Measurements from ENCODE around the gene MIER3. TPM values are rescaled to one million over a fixed set of nuclear protein-coding genes. Genes with fewer than 3 reads are reported as not detected.

Gene MIER3
- total and polyA plus RNA-seq, 9 of the 15 experiments (the other 6 are each of a cell fraction or from before 2014, with no cell fraction given) = 4.1 to 29.3 (median 13.0) TPM

DNA sequence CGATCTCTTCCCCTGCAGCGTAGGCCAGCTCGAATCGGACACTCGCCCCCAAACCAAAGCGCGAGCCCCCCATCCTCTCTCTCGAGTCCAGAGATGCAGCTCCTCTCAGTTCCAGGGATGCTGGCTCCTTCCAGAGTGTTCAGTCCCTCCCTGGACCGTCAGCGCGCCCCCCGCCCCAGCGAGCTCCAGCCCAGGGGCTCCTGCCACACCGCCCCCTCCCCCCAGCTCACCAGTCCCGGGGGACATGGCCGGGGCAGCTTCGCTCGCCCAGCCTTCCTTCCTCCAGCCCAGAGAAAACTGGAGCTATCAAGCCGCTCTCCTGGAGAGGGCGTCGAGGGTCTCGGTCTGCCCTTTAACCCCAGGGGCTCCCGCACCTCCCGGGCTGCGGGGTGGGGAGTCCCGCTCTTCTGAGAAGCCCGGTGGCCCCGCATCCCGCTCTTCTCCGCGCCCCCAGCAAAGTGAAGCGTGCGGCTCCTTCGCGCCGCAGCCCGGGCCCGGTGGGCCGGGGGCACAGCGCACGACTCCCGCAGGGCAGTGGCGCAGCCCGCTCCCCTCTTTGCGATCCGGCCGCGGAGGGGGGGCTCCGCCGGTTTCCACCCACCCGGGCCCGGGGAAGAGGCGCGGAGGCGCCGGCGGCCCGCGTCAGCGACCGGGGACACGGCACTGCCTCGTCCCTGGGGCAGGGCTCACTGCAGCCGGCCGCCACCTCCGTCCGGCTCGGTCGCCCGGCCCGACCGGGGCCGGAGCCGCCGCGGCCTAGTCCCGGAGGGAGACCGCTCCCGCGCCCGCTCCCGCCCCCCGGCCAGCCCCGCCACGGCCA is 587 bp downstream of the MIER3 start:
- ChIA-PET CTCF (ENCODE audit: low intra/inter-chr PET ratio) (no interaction called here), POLR2A (interaction anchor here (0.5 to 4.1 kb wide), 6 partner anchors 9 to 208 kb away, joined by 3 to 16 read pairs (median 6); no protein-coding TSS in a partner anchor)
- H3K9me3 ChIP-seq (replicated peaks; ENCODE audit: control insufficient read depth, insufficient read depth, low read depth, low read length) = no peaks in the 10 kb centered on the region
- H3K4me3 ChIP-seq = peak overlapping the region; percentile 64
- DNase-seq (ENCODE audit: extremely low read depth in 1 of 4, low spot score in 3 of 4) (peak in 3 of 4 experiments; percentile 14 to 46 (median 29)), FAIRE-seq (no peak), ATAC-seq (peak; percentile 65)
- BruUV-seq (replicated peaks) = no TSS peak
- H3K36me3 ChIP-seq (ENCODE audit: control insufficient read depth, insufficient read depth, low read length) = peaks cover 24% of the 10 kb centered on the region
- H3K27ac ChIP-seq (ENCODE audit: extremely low read depth, low read depth, low read length) = peak overlapping the region; percentile 67; the same call in 2 of the 3 replicates
- H4K20me1 ChIP-seq (replicated peaks; ENCODE audit: control insufficient read depth, insufficient read depth, low read length) = no peaks in the 10 kb centered on the region; the same call in 1 of the 2 replicates
- intact Hi-C loops (cut with micrococcal nuclease) (loop anchor here (5.0 kb wide), 1 partner anchor 44 kb away; the partner anchor contains the start of gene SETD9), in situ Hi-C loops (cut with MboI) (no loop called here)
- peak overlapping the region; percentile 79 for H3K4me2 ChIP-seq (ENCODE audit: insufficient read depth, low read length)
- H3K4me1 ChIP-seq (replicated peaks in 1 of 2; ENCODE audit: control insufficient read depth in 2 of 2, insufficient read depth in 2 of 2, low read length in 2 of 2) = peaks cover 7 to 17% of the 10 kb centered on the region in 2 experiments; a peak in 4 of 5 replicates
- peaks cover 0 to 6% of the 10 kb centered on the region in 2 experiments; a peak in 3 of 5 replicates for H3K27me3 ChIP-seq (ENCODE audit: control insufficient read depth in 2 of 2, insufficient read depth in 2 of 2, low read length in 2 of 2)
- H3K79me2 ChIP-seq (ENCODE audit: control insufficient read depth, insufficient read depth, low read length) = peaks cover 22% of the 10 kb centered on the region
- no peaks in the 10 kb centered on the region for H3K9me1 ChIP-seq (ENCODE audit: control insufficient read depth, insufficient read depth, low read length)
- peak overlapping the region; percentile 73 for H2AFZ ChIP-seq (ENCODE audit: low read depth, low read length)
- whole genome bisulfite sequencing (ENCODE audit: insufficient coverage, low coverage, missing lambda C conversion rate) = 1% methylated on average over 28 of the region's 85 CpGs
- H3K9ac ChIP-seq (ENCODE audit: insufficient read depth in 1 of 2, low read depth in 2 of 2, low read length in 2 of 2) = peak overlapping the region; percentile 78 to 96; a peak in 3 of 4 replicates
- peak; percentile 23; the same call in 1 of the 2 replicates for TF ChIP-seq GATAD2B (IDR thresholded peaks at IDR 0.05; ENCODE audit: borderline replicate concordance)
- no peak for TF ChIP-seq NR2C2 (CRISPR knock-in tag; IDR thresholded peaks at IDR 0.05)
- peak; percentile 86 for TF ChIP-seq NR2C2 (tag; IDR thresholded peaks at IDR 0.05)
- TF ChIP-seq NR2C1 (IDR thresholded peaks at IDR 0.05) = peak; percentile 38; the same call in 1 of the 2 replicates
- peak; percentile 71 for TF ChIP-seq NR2C1 (tag; IDR thresholded peaks at IDR 0.05)
- TF ChIP-seq ZFX (CRISPR knock-in tag; IDR thresholded peaks at IDR 0.05) = peak; percentile 65
- TF ChIP-seq SIN3A (IDR thresholded peaks at IDR 0.05; ENCODE audit: borderline replicate concordance in 2 of 2, control insufficient read depth in 1 of 2, low read depth in 2 of 2, low read length in 2 of 2) = 0 out of 4 replicates have a peak, but pooled peaks of 1 of the 2 experiments have one; percentile 14
- peak; percentile 22; the same call in 1 of the 2 replicates for TF ChIP-seq CXXC5 (CRISPR knock-in tag; IDR thresholded peaks at IDR 0.05)
- TF ChIP-seq ZNF76 (CRISPR knock-in tag; IDR thresholded peaks at IDR 0.05; ENCODE audit: borderline replicate concordance) = 0 out of 2 replicates have a peak, but pooled peaks have one; percentile 36
- TF ChIP-seq ELF2 (CRISPR knock-in tag; IDR thresholded peaks at IDR 0.05) = no peak
- peak; percentile 70 for TF ChIP-seq RBFOX2 (IDR thresholded peaks at IDR 0.05; ENCODE audit: low read depth, low read length)
- TF ChIP-seq PCBP1 (IDR thresholded peaks at IDR 0.05; ENCODE audit: low read depth, low read length, poor library complexity, severe bottlenecking) = peak; percentile 24
- TF ChIP-seq, protein P1, sequence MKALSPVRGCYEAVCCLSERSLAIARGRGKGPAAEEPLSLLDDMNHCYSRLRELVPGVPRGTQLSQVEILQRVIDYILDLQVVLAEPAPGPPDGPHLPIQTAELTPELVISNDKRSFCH (CRISPR knock-in tag; IDR thresholded peaks at IDR 0.05) = no peak
- TF ChIP-seq, protein P1 (tag; IDR thresholded peaks at IDR 0.05) = no peak
- peak; percentile 10 for TF ChIP-seq HNRNPLL (IDR thresholded peaks at IDR 0.05; ENCODE audit: low read depth, low read length, poor library complexity, severe bottlenecking)
- no peak for TF ChIP-seq ZNF740 (CRISPR knock-in tag; IDR thresholded peaks at IDR 0.05)
- 0 out of 4 replicates have a peak, but pooled peaks of 1 of the 2 experiments have one; percentile 38 for TF ChIP-seq ZNF740 (tag; IDR thresholded peaks at IDR 0.05)
- TF ChIP-seq TARDBP (IDR thresholded peaks at IDR 0.05) = no peak
- TF ChIP-seq ZBTB7A (IDR thresholded peaks at IDR 0.05; ENCODE audit: borderline replicate concordance, control insufficient read depth, low read depth, low read length) = peak; percentile 74
